H1 (cell line): ENCODE measurements around the gene ADAMTS6. TPM values are rescaled to one million over a fixed set of nuclear protein-coding genes. Genes with fewer than 3 reads are reported as not detected.

Source experiments
- CHD7 ChIP-seq: fragments of 300-600 bp; sonication (generic); IDR thresholded peaks from 2 replicates; pipeline ENCODE4 v1.7.1; 2012; ENCODE audit warnings: low read length, moderate library complexity, mild to moderate bottlenecking, inconsistent platforms; ENCODE audit not compliant: insufficient replicate concordance
- E2F6 ChIP-seq: IDR thresholded peaks from 2 replicates; pipeline ENCODE4 v1.6.1; 2012; ENCODE audit warnings: inconsistent platforms
- NRF1 ChIP-seq: IDR thresholded peaks from 2 replicates; pipeline ENCODE4 v1.6.1; 2011; ENCODE audit warnings: mild to moderate bottlenecking, low read depth, low read length, improper control_type of control experiment
- POLR2A ChIP-seq, 2 experiments: IDR thresholded peaks; 1 replicate in 1 of 2; 2 replicates in 1 of 2; pipeline ENCODE4 v1.6.1; 2011; ENCODE audit warnings: low read depth in 2 of 2, low read length in 2 of 2, mild to moderate bottlenecking in 2 of 2; ENCODE audit errors: control extremely low read depth in 1 of 2
- SP4 ChIP-seq: IDR thresholded peaks from 2 replicates; pipeline ENCODE4 v1.6.1; 2012; ENCODE audit warnings: low read length, inconsistent platforms
- TAF1 ChIP-seq: IDR thresholded peaks from 2 replicates; pipeline ENCODE4 v1.6.1; 2011; ENCODE audit warnings: mild to moderate bottlenecking, low read depth, low read length
- TCF12 ChIP-seq: IDR thresholded peaks from 2 replicates; pipeline ENCODE4 v1.6.1; 2011; ENCODE audit warnings: low read depth, mild to moderate bottlenecking, low read length
- USF2 ChIP-seq: IDR thresholded peaks from 2 replicates; pipeline ENCODE4 v1.6.1; 2011; ENCODE audit warnings: low read length, improper control_type of control experiment
- polyA plus RNA-seq, 7 experiments: library from polyadenylated mRNA; depleted of rRNA in 3 of 7; stranded (reverse) in 5 of 7; unstranded in 2 of 7; fragments of >200 nt in 5 of 7; fragments of 200-250 nt in 2 of 7; gene quantifications; 1 replicate in 5 of 7; 2 replicates in 1 of 7; 4 replicates in 1 of 7; pipeline versions ENCODE4 v1.2.1 to v1.2.3, GENCODE V29; 2011 to 2013; ENCODE audit warnings: missing spikeins in 2 of 7, mixed read lengths in 2 of 7
- total RNA-seq: library from RNA; stranded (reverse); fragmentation: NEBNext Ultra II Directional; extraction: Animal tissue kit (Norgen Biotek cat#: 25700); gene quantifications from 2 replicates; pipeline ENCODE4 v1.2.1, GENCODE V29; 2021

ADAMTS6 gene
- total and polyA plus RNA-seq, 2 of the 8 experiments (the other 6 are each of a cell fraction or from before 2014, with no cell fraction given) = 0.74 to 2.4 TPM

- TF ChIP-seq CHD7 (no peak), TCF12 (no peak), POLR2A (IDR thresholded peaks at IDR 0.05; ENCODE audit: control extremely low read depth in 1 of 2, low read depth in 2 of 2, low read length in 2 of 2) (no peak), TAF1 (no peak), E2F6 (no peak), USF2 (no peak), NRF1 (no peak), SP4 (no peak)
Measured at GRCh38 chr5:65363499-65363898, 118.2 kb downstream of the ADAMTS6 start (continued).
